Stomach (tissue), 9 donors: ENCODE results near the gene CDKN2B-AS1. TPM values are rescaled to one million over a fixed set of nuclear protein-coding genes. Genes with fewer than 3 reads are reported as not detected.

Experiments used
- DNase-seq, 2 donors: peaks; one replicate each; pipeline versions ENCODE4 v3.0.0 to v3.0.0-alpha.2; 2013 to 2019
- H3K27ac ChIP-seq, 5 donors: fragments of 200-600 bp in 4 of 5; sonication (generic) in 4 of 5; one replicate each; pipeline ENCODE4 v1.5.1; 2013 to 2019; ENCODE audit warnings: mild to moderate bottlenecking in 1 of 5, moderate library complexity in 1 of 5
- H3K27me3 ChIP-seq, 3 donors: fragments of 200-600 bp; sonication (generic); one replicate each; pipeline ENCODE4 v1.5.1; 2017 to 2019; ENCODE audit warnings: mixed run types in 1 of 3
- H3K36me3 ChIP-seq, 4 donors: fragments of 200-600 bp; sonication (generic); 1 replicate in 3 of 4; 2 replicates in 1 of 4; pipeline ENCODE4 v1.5.1; 2016 to 2019
- H3K4me1 ChIP-seq, 4 donors: fragments of 200-600 bp; sonication (generic); one replicate each; pipeline ENCODE4 v1.5.1; 2016 to 2019
- H3K4me3 ChIP-seq, 4 donors: fragments of 200-600 bp; sonication (generic) in 3 of 4; one replicate each; pipeline ENCODE4 v1.5.1; 2016 to 2019; ENCODE audit warnings: mild to moderate bottlenecking in 1 of 4
- H3K9me3 ChIP-seq, 4 donors: fragments of 200-600 bp; sonication (generic); one replicate each; pipeline ENCODE4 v1.5.1; 2016 to 2019
- EP300 ChIP-seq: sonication (generic); formaldehyde crosslinking; IDR thresholded peaks from one replicate; pipeline ENCODE4 v1.6.1; 2017; ENCODE audit warnings: antibody characterized with exemption
- POLR2A ChIP-seq, 4 donors: fragments of 450-650 bp; IDR thresholded peaks; one replicate each; pipeline ENCODE4 v1.6.1; 2016; ENCODE audit warnings: antibody characterized with exemption in 4 of 4, control low read depth in 2 of 4, mild to moderate bottlenecking in 1 of 4, moderate library complexity in 1 of 4
- POLR2AphosphoS5 ChIP-seq, 3 donors: sonication (generic); formaldehyde crosslinking; IDR thresholded peaks; one replicate each; pipeline ENCODE4 v1.6.1; 2016; ENCODE audit warnings: antibody characterized with exemption in 3 of 3
- WGBS, 5 donors: extraction: QIAGEN DNeasy Blood & Tissue Kit in 3 of 5; methylation state at CpG; one replicate each; pipeline versions ENCODE4 v1.1.5 to v1.1.7; 2013 to 2018; 5-methylcytosine and 5-hydroxymethylcytosine counted together
- intact Hi-C: fragments of 100-400 bp; cut with DNase I; formaldehyde crosslinking; loops from one replicate; pipeline ENCODE4 v1.15.1; 2023; ENCODE audit warnings: low total_unique reads
- polyA plus RNA-seq, 3 donors: library from polyadenylated mRNA; stranded (reverse); fragments of 200-250 nt; gene quantifications; one replicate each; pipeline ENCODE4 v1.2.3, GENCODE V29; 2013
- total RNA-seq, 5 donors: library from RNA; depleted of rRNA; stranded (reverse); fragments of >200 nt; gene quantifications; one replicate each; pipeline versions ENCODE4 v1.1.0 to v1.2.3, GENCODE V29; 2014 to 2016
- TF ChIP-seq, protein P1 (sequence below), 7 experiments: fragments of 450-650 bp in 4 of 7; fragments of 200-600 bp in 3 of 7; sonication (generic) in 3 of 7; IDR thresholded peaks; one replicate each; pipeline ENCODE4 v1.5.1; 2016 to 2019; ENCODE audit warnings: antibody characterized with exemption in 7 of 7, control low read depth in 2 of 7, mild to moderate bottlenecking in 1 of 7
- donor health status: healthy with polysubstance abuse.
- donor health status: Bipolar disorder and iron deficiency.
- donor health status: healthy.

Gene CDKN2B-AS1
- total and polyA plus RNA-seq, 8 donors: 0.48 to 1.6 (median 1.1) TPM; not detected in 3

DNA sequence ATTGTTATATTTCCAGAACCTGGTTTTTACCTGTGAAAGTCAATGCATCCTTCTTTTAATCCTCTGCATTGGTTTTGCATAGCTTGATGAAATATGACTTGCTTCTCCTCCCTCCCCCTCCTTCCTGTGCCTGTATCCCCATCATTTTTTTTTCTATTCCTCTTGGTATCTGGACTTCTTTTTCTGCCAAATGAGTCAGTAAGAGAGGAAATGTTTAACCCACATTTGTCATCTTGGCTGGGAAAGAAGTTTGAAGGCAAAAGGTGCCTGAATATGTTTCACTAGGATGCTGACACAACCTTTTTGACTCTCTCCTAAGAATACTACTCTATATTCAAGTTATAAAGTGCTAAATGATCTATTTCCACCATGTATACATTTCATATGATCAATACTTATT is 50.0 kb downstream of the CDKN2B-AS1 start:
- Histone ChIP-seq H3K4me1 (peaks cover 0 to 9% (median 0%) of the 10 kb centered on the region in 4 donors), H3K27ac (no peak overlapping the region), H3K27me3 (no peaks in the 10 kb centered on the region), H3K9me3 (no peaks in the 10 kb centered on the region), H3K36me3 (no peaks in the 10 kb centered on the region), H3K4me3 (no peak overlapping the region)
- intact Hi-C loops: no loop called here
- TF ChIP-seq EP300 (no peak), POLR2A (IDR thresholded peaks at IDR 0.05) (no peak), POLR2AphosphoS5 (IDR thresholded peaks at IDR 0.05) (no peak)
- TF ChIP-seq, protein P1, sequence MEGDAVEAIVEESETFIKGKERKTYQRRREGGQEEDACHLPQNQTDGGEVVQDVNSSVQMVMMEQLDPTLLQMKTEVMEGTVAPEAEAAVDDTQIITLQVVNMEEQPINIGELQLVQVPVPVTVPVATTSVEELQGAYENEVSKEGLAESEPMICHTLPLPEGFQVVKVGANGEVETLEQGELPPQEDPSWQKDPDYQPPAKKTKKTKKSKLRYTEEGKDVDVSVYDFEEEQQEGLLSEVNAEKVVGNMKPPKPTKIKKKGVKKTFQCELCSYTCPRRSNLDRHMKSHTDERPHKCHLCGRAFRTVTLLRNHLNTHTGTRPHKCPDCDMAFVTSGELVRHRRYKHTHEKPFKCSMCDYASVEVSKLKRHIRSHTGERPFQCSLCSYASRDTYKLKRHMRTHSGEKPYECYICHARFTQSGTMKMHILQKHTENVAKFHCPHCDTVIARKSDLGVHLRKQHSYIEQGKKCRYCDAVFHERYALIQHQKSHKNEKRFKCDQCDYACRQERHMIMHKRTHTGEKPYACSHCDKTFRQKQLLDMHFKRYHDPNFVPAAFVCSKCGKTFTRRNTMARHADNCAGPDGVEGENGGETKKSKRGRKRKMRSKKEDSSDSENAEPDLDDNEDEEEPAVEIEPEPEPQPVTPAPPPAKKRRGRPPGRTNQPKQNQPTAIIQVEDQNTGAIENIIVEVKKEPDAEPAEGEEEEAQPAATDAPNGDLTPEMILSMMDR (IDR thresholded peaks at IDR 0.05): no peak
- DNase-seq: no peak

DNA sequence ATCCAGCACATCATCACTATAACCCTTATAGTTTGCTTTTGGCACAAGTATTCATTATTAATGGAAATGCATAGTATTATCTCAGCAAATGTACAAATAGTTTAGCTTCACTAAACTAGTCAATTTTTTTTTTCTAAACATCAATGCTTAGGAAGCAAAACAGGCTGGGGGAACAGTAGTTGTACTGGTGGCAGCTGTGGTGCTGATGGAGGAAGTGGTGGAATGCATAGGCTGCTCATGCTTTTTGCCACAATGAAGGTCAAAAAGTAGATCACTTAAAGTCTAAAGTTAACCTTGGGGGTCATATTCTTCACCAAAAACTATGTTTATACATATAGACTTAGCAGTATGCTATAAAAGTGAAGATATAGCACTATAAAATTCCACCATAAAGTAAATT is 50.8 kb downstream of the CDKN2B-AS1 start:
- Histone ChIP-seq H3K27ac (no peak overlapping the region), H3K36me3 (no peaks in the 10 kb centered on the region), H3K27me3 (no peaks in the 10 kb centered on the region), H3K4me1 (peaks cover 0 to 9% (median 0%) of the 10 kb centered on the region in 4 donors), H3K9me3 (no peaks in the 10 kb centered on the region), H3K4me3 (no peak overlapping the region)
- intact Hi-C loops: no loop called here
- DNase-seq: no peak
- TF ChIP-seq POLR2AphosphoS5 (IDR thresholded peaks at IDR 0.05): no peak
- no peak for TF ChIP-seq POLR2A (IDR thresholded peaks at IDR 0.05)
- TF ChIP-seq EP300: no peak
- TF ChIP-seq, protein P1 (IDR thresholded peaks at IDR 0.05): no peak

DNA sequence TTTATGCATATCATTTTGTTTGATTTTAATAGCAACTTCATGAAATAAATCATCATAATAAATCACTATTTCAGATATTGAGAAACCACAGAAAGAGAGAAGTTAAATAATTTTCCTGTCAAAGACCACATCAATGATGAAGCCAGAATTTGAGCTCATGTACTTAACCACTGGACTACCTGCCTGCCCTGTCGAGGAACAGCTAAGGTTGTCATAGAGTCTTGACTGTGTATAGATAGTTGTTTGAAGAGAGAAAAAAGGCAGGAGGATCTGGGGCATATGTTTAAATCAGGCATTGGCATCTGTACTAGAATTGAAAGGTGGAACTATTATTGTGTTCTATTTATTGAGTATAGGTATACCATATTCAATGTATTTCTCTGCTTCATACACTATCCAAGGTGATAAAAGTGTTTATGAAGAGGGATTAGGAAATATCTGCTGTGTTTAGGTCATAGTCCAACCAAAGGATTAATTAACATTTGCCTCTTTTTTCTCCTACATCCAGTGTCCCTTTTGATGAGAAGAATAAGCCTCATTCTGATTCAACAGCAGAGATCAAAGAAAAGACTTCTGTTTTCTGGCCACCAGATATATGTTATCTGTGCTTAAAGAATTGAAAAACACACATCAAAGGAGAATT is 51.8 kb downstream of the CDKN2B-AS1 start:
- no peak for DNase-seq
- Histone ChIP-seq H3K27ac (no peak overlapping the region), H3K27me3 (no peaks in the 10 kb centered on the region), H3K36me3 (no peaks in the 10 kb centered on the region), H3K9me3 (no peaks in the 10 kb centered on the region), H3K4me3 (no peak overlapping the region), H3K4me1 (peaks cover 0 to 9% (median 0%) of the 10 kb centered on the region in 4 donors)
- TF ChIP-seq, protein P1 (IDR thresholded peaks at IDR 0.05): no peak
- no peak for TF ChIP-seq POLR2A (IDR thresholded peaks at IDR 0.05)
- TF ChIP-seq EP300: no peak
- 61 to 84% (median 74%) methylated on average over 1 of the region's 1 CpG for WGBS, 5 donors
- intact Hi-C loops: no loop called here

DNA sequence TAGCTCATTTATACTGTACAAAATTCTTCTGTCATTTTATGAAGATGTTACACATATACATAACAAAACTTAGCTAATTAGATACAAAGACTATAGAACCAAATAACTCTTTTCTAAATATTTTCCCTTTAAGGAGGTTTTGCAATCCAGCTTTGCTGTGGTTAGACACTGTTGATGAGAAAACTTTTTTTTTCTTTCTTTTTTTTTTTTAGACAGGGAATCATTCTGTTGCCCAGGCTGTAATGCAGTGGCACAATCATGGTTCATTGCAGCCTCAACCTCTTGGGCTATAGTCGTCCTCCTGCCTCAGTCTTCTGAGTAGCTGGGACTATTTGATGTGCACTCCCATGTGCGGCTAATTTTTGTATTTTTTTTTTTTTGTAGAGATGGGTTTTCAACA is 53.0 kb downstream of the CDKN2B-AS1 start:
- WGBS, 5 donors: 83 to 93% (median 92%) methylated on average over 2 of the region's 2 CpGs
- Histone ChIP-seq H3K9me3 (no peaks in the 10 kb centered on the region), H3K27ac (no peak overlapping the region), H3K27me3 (no peaks in the 10 kb centered on the region), H3K4me1 (no peaks in the 10 kb centered on the region), H3K36me3 (no peaks in the 10 kb centered on the region), H3K4me3 (no peak overlapping the region)
- intact Hi-C loops: no loop called here
- TF ChIP-seq POLR2AphosphoS5 (IDR thresholded peaks at IDR 0.05): no peak
- TF ChIP-seq, protein P1 (IDR thresholded peaks at IDR 0.05): no peak
- no peak for TF ChIP-seq EP300
- TF ChIP-seq POLR2A (IDR thresholded peaks at IDR 0.05): no peak
- DNase-seq: no peak
